Measurements from ENCODE around the gene ZPLD1. TPM values are rescaled to one million over a fixed set of nuclear protein-coding genes. Genes with fewer than 3 reads are reported as not detected.

Gene ZPLD1
- total and polyA plus RNA-seq, 2 of the 8 experiments (the other 6 are each of a cell fraction or from before 2014, with no cell fraction given), result not detected

GRCh38 chr3:102481050-102481449 is 46.2 kb downstream of the ZPLD1 start:
- Histone ChIP-seq H2BK5ac (ENCODE audit: low read depth, low read length) (no peak overlapping the region), H3K79me1 (ENCODE audit: low read depth, low read length) (no peaks in the 10 kb centered on the region), H4K8ac (ENCODE audit: extremely low read depth, insufficient read depth, low read length) (no peak overlapping the region), H3K4me2 (ENCODE audit: insufficient read depth in 1 of 2, low read depth in 2 of 2, low read length in 2 of 2) (no peak overlapping the region), H3K4ac (replicated peaks; ENCODE audit: insufficient read length, low read depth, low read length) (no peak overlapping the region), H3K23ac (ENCODE audit: insufficient read length) (no peak overlapping the region), H3K23me2 (ENCODE audit: low read depth, low read length) (no peaks in the 10 kb centered on the region), H2BK15ac (ENCODE audit: low read length) (no peak overlapping the region), H3K79me2 (ENCODE audit: control insufficient read depth in 1 of 2, insufficient read depth in 2 of 2, low read length in 2 of 2) (no peaks in the 10 kb centered on the region), H3K18ac (ENCODE audit: extremely low read depth, low read length) (no peak overlapping the region), H4K5ac (ENCODE audit: insufficient read length, low read depth, low read length) (no peak overlapping the region), H2BK12ac (ENCODE audit: low read depth, low read length) (no peak overlapping the region), H3K27ac (ENCODE audit: low read depth, low read length) (no peak overlapping the region), H3K4me3 (ENCODE audit: extremely low read depth in 1 of 4, insufficient read depth in 2 of 4, low read depth in 3 of 4, low read length in 4 of 4) (no peak overlapping the region), H3K27me3 (replicated peaks in 1 of 4; ENCODE audit: control insufficient read depth in 3 of 4, extremely low read depth in 1 of 4, insufficient read depth in 3 of 4, low read length in 3 of 4) (no peaks in the 10 kb centered on the region), H2BK120ac (replicated peaks; ENCODE audit: low read depth, low read length) (no peak overlapping the region), H2AK5ac (ENCODE audit: low read depth, low read length) (no peak overlapping the region), H3K9me3 (ENCODE audit: insufficient read depth in 2 of 2, low read depth in 1 of 2, low read length in 1 of 2) (no peaks in the 10 kb centered on the region), H3K4me1 (replicated peaks in 1 of 4; ENCODE audit: control insufficient read depth in 3 of 4, insufficient read depth in 4 of 4, low read length in 3 of 4) (no peaks in the 10 kb centered on the region), H2BK20ac (ENCODE audit: low read length) (no peak overlapping the region), H4K20me1 (replicated peaks in 1 of 2; ENCODE audit: control insufficient read depth in 1 of 2, insufficient read depth in 2 of 2, low read length in 2 of 2) (no peaks in the 10 kb centered on the region), H3K36me3 (ENCODE audit: control insufficient read depth in 2 of 4, insufficient read depth in 4 of 4, low read length in 3 of 4) (no peaks in the 10 kb centered on the region), H3K56ac (replicated peaks; ENCODE audit: insufficient read length, low read depth, low read length) (no peak overlapping the region), H2AFZ (ENCODE audit: low read length) (peak overlapping the region; percentile 57; the same call in 1 of the 2 replicates), H4K91ac (replicated peaks; ENCODE audit: insufficient read length, low read length) (no peak overlapping the region), H3K14ac (ENCODE audit: insufficient read length) (no peak overlapping the region), H3K9ac (replicated peaks in 1 of 4; ENCODE audit: extremely low read depth in 1 of 4, low read depth in 3 of 4, low read length in 3 of 4) (no peak overlapping the region)
- ChIA-PET CTCF (ENCODE audit: partially characterized antibody) (interaction anchor here (2.3 to 5.1 kb wide), 2 partner anchors 11 to 252 kb away, joined by 8 to 32 read pairs; no protein-coding TSS in a partner anchor), POLR2A (ENCODE audit: partially characterized antibody) (no interaction called here)
- 96% methylated on average over 4 of the region's 4 CpGs; no CpG with 5 or more reads in 1 of the 2 experiments for WGBS, 2 experiments (ENCODE audit: extremely low coverage in 1 of 2, insufficient coverage in 1 of 2, insufficient read length in 1 of 2, insufficient replicate concordance in 2 of 2, low coverage in 1 of 2, low lambda C conversion rate in 2 of 2, missing lambda C conversion rate in 1 of 2)
- no peak for FAIRE-seq
- DNase-seq (ENCODE audit: low read depth in 1 of 2, low spot score in 2 of 2), result no peak
- TF ChIP-seq KDM5A (IDR thresholded peaks at IDR 0.05; ENCODE audit: low read length) (no peak), KDM4A (IDR thresholded peaks at IDR 0.05; ENCODE audit: low read depth, low read length, severe bottlenecking) (no peak), CHD2 (IDR thresholded peaks at IDR 0.05; ENCODE audit: low read length) (no peak), SP2 (IDR thresholded peaks at IDR 0.05; ENCODE audit: low read length) (no peak), NRF1 (IDR thresholded peaks at IDR 0.05; ENCODE audit: low read depth, low read length) (no peak)
- TF ChIP-seq, protein P1, sequence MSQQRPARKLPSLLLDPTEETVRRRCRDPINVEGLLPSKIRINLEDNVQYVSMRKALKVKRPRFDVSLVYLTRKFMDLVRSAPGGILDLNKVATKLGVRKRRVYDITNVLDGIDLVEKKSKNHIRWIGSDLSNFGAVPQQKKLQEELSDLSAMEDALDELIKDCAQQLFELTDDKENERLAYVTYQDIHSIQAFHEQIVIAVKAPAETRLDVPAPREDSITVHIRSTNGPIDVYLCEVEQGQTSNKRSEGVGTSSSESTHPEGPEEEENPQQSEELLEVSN (IDR thresholded peaks at IDR 0.05), result no peak
- TF ChIP-seq, protein P2, sequence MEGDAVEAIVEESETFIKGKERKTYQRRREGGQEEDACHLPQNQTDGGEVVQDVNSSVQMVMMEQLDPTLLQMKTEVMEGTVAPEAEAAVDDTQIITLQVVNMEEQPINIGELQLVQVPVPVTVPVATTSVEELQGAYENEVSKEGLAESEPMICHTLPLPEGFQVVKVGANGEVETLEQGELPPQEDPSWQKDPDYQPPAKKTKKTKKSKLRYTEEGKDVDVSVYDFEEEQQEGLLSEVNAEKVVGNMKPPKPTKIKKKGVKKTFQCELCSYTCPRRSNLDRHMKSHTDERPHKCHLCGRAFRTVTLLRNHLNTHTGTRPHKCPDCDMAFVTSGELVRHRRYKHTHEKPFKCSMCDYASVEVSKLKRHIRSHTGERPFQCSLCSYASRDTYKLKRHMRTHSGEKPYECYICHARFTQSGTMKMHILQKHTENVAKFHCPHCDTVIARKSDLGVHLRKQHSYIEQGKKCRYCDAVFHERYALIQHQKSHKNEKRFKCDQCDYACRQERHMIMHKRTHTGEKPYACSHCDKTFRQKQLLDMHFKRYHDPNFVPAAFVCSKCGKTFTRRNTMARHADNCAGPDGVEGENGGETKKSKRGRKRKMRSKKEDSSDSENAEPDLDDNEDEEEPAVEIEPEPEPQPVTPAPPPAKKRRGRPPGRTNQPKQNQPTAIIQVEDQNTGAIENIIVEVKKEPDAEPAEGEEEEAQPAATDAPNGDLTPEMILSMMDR (IDR thresholded peaks at IDR 0.05; ENCODE audit: control extremely low read depth in 1 of 3, insufficient read depth in 1 of 3, low read depth in 1 of 3, low read length in 3 of 3), result no peak
